Measurements from ENCODE around the gene NCAN.

The NCAN gene

DNA sequence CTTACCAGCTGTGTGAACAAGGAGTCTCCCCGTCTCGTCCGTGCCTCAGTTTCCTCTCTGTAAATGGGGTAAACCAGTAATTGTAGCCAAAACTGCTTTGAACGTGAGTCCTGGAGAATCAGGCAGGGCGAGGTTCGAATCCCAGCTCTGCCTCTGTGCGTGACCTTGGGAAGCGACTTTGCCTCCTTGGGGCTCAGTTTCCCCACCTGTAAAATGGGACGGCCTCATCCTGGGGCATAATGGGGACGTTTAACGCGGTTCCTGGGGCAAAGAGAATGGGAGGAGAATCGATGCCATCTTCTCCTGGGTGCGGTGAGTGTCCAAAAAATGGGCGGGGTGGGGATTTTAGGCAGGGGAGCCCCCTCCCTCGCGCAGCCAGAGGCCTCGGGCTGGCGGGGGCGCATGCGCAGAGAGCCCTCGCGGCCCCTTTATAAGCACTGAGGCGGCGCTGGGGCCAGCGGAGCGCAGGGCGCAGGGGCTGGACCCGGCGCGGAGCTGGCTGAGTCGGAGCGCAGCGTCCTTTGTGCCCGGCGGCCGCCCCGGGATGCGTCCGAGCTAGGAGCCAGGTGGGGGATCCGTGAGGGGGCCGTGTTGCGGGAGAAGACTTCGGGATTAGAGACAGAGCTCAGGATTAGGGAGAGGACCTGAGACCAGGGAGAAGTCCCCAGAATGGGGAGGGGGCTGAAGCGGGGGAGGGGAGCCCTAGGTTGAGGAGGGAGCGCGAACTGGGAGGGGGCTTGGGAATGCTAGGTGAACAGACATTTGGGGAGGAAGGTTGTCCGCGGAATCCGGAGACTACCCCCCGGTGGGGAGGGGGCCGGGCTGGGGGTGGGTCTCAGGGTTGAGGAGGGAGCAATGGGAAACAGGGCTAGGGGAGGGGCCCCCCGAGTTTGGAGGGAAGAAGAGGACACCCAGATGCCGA, at the start of gene NCAN:
Gene NCAN, plus strand, starts transcription at position 460 of the 922 bp plus-strand sequence. CDS start 4,996 bp downstream, outside the sequence.
- TF ChIP-seq CTCF (IDR thresholded peaks at IDR 0.05; ENCODE audit: extremely low read depth, missing control alignments), result no peak
- peak; percentile 13 for DNase-seq (ENCODE audit: low spot score)

DNA sequence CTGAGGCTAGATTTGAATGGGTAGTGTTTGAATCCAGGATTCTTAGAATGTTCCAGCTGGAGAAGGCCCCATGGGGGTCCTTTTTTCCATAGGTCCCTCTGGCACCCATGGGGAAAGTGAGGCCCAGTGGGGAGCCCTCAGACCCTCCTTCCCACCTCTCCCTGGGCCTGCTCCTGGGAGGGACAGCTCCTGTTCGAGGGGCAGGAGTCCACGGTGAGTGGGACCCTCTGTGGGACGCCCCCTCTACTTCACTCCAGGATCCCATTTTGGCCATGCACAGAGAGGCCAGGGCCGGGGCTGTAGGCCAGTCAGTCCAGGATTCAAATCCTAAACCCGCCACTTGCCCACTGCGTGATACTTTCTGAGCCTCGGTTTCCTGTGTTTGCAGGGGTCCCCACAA, 49.3 kb upstream of the NCAN start:
- no peak for DNase-seq (ENCODE audit: low spot score)

DNA sequence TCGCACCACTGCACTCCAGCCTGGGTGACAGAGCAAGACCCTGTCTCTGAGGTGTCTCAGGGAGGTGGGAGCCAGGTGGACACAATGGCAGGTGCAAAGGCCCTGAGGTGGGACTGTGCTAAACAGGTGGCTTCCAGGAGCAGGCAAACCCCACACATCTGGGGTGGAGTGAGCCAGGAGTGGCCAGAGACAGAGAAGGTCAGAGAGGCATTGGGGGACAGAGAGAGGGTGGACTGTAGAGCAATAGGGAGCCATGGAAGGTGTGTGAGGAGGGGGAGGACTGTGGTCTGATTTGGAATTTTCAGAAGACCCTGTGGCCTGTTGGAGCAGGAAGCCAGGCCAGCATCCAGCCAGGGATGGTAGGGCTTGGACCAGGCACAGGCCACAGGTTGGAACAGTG, 46.4 kb upstream of the NCAN start:
- DNase-seq (ENCODE audit: low spot score), result no peak
- no peak for TF ChIP-seq CTCF (IDR thresholded peaks at IDR 0.05; ENCODE audit: extremely low read depth, missing control alignments)

More for the DNA sequence above, 49.3 kb upstream of the NCAN start:
- no peak for TF ChIP-seq CTCF (IDR thresholded peaks at IDR 0.05; ENCODE audit: extremely low read depth, missing control alignments)

DNA sequence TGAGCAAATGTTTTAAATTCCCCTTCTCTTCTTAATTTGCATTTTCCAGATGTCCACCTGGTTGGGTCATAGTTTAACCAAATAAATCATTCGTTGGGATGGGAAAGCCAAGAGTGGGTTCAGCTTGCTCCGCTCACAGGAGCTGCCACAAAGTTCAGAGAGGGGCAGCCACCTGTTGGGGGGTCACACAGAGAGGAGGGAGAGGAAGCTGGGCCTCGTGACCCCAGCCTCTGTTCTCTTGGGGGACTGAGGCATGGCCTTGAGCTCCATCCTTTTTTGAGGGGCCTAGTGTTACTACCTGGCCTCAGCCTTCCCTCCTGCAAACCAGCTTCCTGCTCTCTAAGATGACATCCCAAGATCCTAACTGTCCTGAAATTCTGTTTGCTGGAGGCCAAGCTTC, 44.1 kb upstream of the NCAN start:
- no peak for DNase-seq (ENCODE audit: low spot score)
- no peak for TF ChIP-seq CTCF (IDR thresholded peaks at IDR 0.05; ENCODE audit: extremely low read depth, missing control alignments)

GRCh38 chr19:19169236-19170052, 42.3 kb upstream of the NCAN start:
- no peak for DNase-seq (ENCODE audit: low spot score)
- TF ChIP-seq CTCF (IDR thresholded peaks at IDR 0.05; ENCODE audit: extremely low read depth, missing control alignments), result no peak

- peak; percentile 95 for DNase-seq (ENCODE audit: low spot score)
Observed at GRCh38 chr19:19170053-19170872, 41.5 kb upstream of the NCAN start, which contains the start of gene MEF2B. Gene MEF2B, minus strand, starts transcription at chr19:19170263. Its CDS starts 19,528 bp downstream, at chr19:19150735.

More at GRCh38 chr19:19170053-19170872, 41.5 kb upstream of the NCAN start, which contains the start of gene MEF2B:
- no peak for TF ChIP-seq CTCF (IDR thresholded peaks at IDR 0.05; ENCODE audit: extremely low read depth, missing control alignments)
